Myometrial cell (primary cell): ENCODE data around the gene ZNF621. TPM values are rescaled to one million over a fixed set of nuclear protein-coding genes. Genes with fewer than 3 reads are reported as not detected.

Source experiments
- total RNA-seq: library from RNA; depleted of rRNA; stranded (reverse); fragments of >200 nt; gene quantifications from 2 replicates; pipeline ENCODE4 v1.2.3, GENCODE V29; 2015

ZNF621 gene
- 7.5 and 11.2 TPM in 2 replicates for total RNA-seq

DNA sequence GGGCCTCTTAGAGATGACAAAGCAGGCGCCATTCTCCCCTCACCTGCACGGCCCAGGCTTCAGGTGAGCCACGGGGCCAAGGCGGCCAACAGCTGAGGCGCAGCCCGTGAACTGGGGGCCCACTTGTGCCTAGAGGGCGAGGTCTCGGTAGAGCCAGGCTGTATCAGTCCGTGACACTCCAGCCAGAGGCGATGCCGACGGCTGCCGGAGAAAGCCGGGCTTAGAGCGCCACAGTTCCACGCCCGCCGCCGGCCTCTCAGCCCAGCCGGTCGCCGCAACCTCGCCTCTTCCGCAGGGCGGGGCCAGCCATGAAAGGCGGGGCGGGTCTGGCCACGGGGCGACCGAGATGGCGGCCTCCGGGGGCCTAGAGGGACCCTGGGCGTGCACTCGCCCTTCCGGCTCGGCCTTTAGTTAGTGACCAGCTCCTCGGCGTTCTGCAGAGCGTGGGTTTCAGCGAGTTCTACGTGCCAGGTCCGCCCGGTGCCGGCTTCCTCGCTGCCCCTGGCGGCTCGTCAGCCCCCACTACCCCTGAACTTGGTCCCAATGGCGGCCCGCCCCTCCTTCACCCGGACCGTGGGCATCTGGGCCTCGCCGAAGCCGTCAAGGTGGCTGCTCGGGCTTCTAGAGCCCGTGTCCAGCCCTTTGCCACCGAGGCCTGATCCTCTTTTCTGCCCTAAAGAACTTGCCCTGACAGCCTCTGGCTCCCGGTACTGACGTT lies at the start of gene ZNF621:
Gene ZNF621, plus strand, starts transcription at position 393 of the 718 bp plus-strand sequence. CDS start 881 bp downstream, outside the sequence.

DNA sequence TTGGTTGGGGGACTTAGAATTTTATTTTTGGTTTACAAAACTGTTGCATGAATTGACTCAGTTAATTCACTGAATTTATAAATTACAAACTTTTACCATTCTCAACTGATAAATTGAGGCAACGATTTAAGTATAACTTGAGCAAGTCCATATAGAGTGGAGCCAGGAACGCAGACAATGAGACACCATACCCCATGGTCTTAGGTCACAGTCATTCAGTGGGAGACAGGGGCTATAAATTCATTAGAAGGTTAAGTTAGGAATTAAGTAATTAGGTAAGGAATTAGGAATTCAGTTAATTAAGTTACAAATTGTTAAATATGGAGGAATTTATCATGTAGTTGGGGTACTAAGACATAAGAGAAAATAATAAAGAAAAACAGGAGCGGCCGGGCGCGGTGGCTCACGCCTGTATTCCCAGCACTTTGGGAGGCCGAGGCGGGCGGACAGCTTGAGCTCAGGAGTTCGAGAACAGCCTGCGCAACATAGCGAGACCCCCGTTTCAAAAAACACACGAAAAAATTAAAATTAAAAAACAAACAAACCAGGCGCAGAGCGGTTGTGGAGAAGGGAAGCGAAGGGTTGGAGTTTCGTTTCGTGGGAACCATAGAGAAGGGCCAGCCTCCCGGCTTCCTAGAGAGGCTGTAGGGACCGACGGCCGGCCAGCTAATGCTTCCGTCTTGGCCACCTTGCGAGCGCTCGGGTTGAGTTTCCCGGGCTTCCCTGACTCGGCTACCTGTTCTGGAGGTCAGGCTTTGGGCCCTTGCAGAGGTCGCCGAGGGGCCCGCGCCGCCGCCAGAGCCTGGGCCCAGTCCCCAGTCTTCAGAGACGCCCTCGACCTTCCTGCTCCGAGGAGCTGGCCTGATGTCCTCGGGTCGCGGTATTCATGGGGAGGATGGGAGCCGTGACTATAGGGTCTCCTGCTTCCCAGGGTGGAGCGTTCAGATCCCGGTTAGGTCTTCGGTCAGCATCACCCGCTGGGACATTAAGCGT lies 48.0 kb upstream of the ZNF621 start, which contains the start of gene ZNF619:
Gene ZNF619, plus strand, starts transcription at position 645 of the 993 bp plus-strand sequence. CDS start 858 bp downstream, outside the sequence.

DNA sequence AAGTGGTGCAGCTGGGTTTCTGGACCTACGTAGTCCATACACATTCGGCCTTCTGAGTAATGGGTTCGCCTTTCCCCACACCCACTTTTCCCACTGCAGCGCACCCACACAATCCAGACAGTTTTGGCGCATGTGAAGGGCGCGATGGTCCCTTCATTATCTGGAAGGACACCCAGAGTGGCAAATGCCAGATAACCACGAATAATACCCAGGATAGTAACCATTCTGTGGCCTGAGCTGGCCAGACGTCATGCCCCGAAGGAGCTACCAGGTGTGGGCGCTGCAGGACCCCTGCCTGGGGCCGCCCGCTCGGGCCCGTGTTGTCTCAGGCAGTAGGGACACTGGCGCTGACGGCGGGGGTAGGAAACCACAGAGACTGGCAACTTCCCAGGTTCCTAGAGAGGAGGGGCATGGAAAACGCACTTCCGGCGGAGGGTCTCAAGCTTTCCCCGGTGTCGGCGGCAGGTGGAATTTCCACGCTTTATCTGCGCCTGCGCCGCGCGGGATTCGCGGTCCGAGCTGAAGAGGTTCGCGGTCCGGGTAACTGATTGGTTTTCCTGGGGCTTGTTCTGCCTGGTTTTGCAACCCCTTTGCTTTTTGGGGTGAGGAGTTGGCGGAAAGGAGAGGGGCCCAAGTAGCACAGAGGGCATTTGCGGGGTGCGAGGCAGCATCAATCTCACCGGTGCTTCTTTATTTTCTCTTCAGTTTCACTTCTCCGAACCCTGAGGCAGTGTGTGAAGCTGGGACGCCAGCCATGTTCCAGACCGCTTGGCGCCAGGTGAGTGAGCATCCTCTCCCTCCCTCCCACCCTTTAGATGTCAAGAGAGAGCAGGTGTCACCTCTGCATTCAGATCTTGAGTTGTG lies 18.9 kb upstream of the ZNF621 start, which contains the start of gene ZNF620:
Gene ZNF620, plus strand, starts transcription at position 441 of the 864 bp plus-strand sequence. Its CDS starts 314 bp downstream, at position 755.

Other genes starting within 250 kb of the ZNF621 start
- gene EIF1B, start 215.3 kb upstream of the ZNF621 start, total RNA-seq: 15.3 and 15.4 TPM in 2 replicates
- gene ENTPD3, start 137.8 kb upstream of the ZNF621 start, total RNA-seq: not detected in 2 replicates
- 277 and 307 TPM in 2 replicates for gene RPL14, start 67.6 kb upstream of the ZNF621 start, total RNA-seq
- 2.0 and 4.8 TPM in 2 replicates for gene ZNF619, start 47.8 kb upstream of the ZNF621 start, total RNA-seq
- gene ZNF620, start 18.9 kb upstream of the ZNF621 start, total RNA-seq: 0.18 and 0.29 TPM in 2 replicates